Stimulated activated CD4-positive, alpha-beta T cell treated with anti-CD3 and anti-CD28 coated beads, Interleukin-15, amount 100 ng/mL, for 1 hour (primary cell): Measurements from ENCODE around the gene PCNX2.

ENCODE experiments used
- DNase-seq, 2 donors: peaks; one replicate each; pipeline ENCODE4 v3.0.0-alpha.2; 2020; ENCODE audit warnings: low read depth in 1 of 2, low spot score in 1 of 2

Gene PCNX2

DNA sequence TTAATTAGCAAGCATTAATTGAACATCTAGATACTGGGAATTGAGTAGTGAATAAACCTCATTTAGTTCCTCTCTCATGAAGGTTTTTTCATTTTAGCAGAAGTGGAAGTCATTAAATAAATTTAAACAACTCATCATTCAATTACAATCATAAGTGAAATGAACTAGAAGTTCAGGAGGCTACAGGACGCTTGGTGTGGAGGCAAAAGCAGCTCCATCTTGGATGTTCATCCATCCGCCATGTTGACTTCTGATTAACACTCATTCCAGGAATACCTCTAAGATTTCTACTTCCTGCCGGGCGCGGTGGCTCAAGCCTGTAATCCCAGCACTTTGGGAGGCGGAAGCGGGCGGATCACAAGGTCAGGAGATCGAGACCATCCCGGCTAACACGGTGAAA, 356.6 kb downstream of the PCNX2 start:
- DNase-seq: no peak

DNA sequence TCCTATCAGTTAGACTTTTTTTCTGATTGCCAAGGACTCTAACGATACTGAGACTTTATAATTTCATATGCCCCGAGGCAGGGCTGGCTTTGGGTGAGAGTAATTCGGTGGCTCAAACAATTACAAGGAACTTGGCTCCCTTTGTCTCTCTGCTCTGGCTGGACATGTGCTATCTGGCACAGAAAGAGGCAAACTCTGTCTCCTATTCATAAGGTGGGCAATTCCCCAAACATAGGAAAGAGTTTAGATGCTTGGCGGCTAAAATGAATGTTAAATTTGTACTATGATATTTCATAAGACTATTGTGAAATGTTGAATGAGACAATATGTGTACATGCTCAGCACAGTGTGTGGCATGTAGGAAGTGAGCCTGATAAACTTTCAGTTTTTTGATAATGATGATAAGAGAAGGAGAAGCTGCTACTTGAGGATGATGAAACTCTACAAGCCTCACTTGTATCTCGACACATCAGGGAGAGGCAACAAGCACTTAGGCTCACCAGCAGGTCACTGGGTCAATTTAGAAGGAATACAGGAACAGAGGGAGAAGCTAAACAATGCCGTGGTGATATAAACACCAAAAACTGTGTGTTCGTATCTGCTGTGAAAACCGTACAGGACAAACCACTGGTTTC, 357.7 kb downstream of the PCNX2 start:
- DNase-seq: no peak

DNA sequence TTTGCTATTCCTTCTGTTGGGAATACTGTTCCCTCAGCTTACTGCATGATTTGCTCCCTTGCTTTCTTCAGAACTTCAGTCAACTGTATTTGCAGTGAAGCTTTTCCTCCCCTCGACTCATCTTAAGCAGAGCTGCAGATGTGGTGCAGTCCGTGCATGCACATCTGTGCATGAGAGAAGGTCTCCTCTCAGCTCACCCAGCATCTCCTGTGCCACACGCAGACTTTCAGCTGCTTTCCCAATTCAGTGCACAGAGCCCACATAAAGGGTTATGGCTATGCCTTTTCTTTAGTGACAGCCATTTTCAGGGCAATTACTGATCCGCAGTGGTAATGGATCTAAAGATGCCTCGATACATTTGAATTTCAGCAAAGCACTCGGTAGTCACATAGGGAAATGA, 358.6 kb downstream of the PCNX2 start:
- no peak for DNase-seq
